ENCODE data around the gene RETREG3.

DNA sequence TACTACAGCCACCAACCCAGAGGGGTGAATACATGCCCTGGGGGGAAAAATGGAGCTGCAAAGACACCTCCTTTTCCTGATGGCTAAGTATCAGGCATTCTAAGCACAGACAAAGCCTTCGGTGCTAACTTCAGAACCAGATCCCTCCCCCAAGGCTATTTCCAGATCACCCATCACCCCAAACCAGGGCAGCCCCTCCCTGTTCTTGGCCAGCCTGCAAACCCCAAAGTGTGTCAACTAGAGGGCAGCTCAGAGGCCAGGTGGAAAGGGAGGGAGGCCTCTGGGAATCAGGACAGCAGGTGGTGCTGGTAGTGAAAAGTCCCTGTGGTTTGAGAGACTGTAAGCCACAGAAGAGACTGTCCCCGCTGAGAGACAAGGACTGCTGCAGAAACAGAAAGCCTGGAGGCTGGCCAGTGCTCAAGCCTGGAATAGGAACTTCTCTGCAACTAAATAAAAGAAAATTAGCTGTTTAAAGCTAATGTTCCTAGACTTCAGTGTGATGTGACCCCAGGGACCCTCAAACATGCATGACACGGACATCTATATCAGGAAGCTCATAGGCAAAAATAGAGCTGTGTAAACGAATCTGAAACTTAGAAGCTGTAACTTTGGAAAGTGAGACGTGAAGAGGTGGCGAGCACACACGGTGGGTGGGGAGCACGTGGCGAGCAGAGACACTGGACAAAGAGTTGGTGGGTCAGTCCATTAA, 9.4 kb upstream of the RETREG3 start:
- TF ChIP-seq, protein P1, sequence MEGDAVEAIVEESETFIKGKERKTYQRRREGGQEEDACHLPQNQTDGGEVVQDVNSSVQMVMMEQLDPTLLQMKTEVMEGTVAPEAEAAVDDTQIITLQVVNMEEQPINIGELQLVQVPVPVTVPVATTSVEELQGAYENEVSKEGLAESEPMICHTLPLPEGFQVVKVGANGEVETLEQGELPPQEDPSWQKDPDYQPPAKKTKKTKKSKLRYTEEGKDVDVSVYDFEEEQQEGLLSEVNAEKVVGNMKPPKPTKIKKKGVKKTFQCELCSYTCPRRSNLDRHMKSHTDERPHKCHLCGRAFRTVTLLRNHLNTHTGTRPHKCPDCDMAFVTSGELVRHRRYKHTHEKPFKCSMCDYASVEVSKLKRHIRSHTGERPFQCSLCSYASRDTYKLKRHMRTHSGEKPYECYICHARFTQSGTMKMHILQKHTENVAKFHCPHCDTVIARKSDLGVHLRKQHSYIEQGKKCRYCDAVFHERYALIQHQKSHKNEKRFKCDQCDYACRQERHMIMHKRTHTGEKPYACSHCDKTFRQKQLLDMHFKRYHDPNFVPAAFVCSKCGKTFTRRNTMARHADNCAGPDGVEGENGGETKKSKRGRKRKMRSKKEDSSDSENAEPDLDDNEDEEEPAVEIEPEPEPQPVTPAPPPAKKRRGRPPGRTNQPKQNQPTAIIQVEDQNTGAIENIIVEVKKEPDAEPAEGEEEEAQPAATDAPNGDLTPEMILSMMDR (IDR thresholded peaks at IDR 0.05) = peak in 5 of 7 experiments; percentile 37 to 70 (median 66)
- peak in 2 of 3 donors; percentile 20 to 38 for TF ChIP-seq POLR2A (IDR thresholded peaks at IDR 0.05)

Measured in body of pancreas (tissue), 4 donors.